Activated CD8-positive, alpha-beta T cell treated with anti-CD3 and anti-CD28 coated beads, Interleukin-2, amount 10 ng/mL, durations not matched to agents 7 days and 5 days (primary cell): ENCODE measurements around the gene EDRF1. TPM values are rescaled to one million over a fixed set of nuclear protein-coding genes. Genes with fewer than 3 reads are reported as not detected.

Experiments
- ATAC-seq: fragments of 150-1000 bp; cut with Tn5 transposase; one replicate; pipeline ENCODE4 v1.10.0; 2021; ENCODE audit warnings: moderate library complexity
- CTCF ChIA-PET: fragments of 350-600 bp; sonication (Branson Sonifier 250); formaldehyde crosslinking; loops from one replicate; lab custom pipeline; 2021; ENCODE audit warnings: antibody characterized with exemption; lab: Charles Lee
- POLR2A ChIA-PET: fragments of 350-600 bp; sonication (Branson Sonifier 250); formaldehyde crosslinking; loops from one replicate; lab custom pipeline; 2021; ENCODE audit warnings: antibody characterized with exemption; lab: Charles Lee
- DNase-seq: peaks from one replicate; pipeline ENCODE4 v3.0.0-alpha.2; 2020
- H3K27ac Mint-ChIP-seq: one replicate; pipeline ENCODE4 v1.8.0; 2021; ENCODE audit warnings: mild to moderate bottlenecking, mixed read lengths
- H3K27me3 Mint-ChIP-seq: one replicate; pipeline ENCODE4 v1.8.0; 2021; ENCODE audit warnings: low read depth, mixed read lengths
- H3K36me3 Mint-ChIP-seq: one replicate; pipeline ENCODE4 v1.8.0; 2021; ENCODE audit warnings: low read depth, mixed read lengths
- H3K4me1 Mint-ChIP-seq: one replicate; pipeline ENCODE4 v1.8.0; 2021; ENCODE audit warnings: low read depth, mixed read lengths
- H3K4me3 Mint-ChIP-seq: one replicate; pipeline ENCODE4 v1.8.0; 2021; ENCODE audit warnings: mild to moderate bottlenecking, mixed read lengths
- H3K9me3 Mint-ChIP-seq: one replicate; pipeline ENCODE4 v1.8.0; 2022; ENCODE audit warnings: mixed read lengths; ENCODE audit not compliant: insufficient read depth
- total RNA-seq, 2 experiments: library from RNA; stranded (reverse); gene quantifications; one replicate each; pipeline ENCODE4 v1.2.3, GENCODE V29; 2021

Gene EDRF1
- total RNA-seq, 2 experiments from 2014 or later, result 33.7 to 34.1 TPM

DNA sequence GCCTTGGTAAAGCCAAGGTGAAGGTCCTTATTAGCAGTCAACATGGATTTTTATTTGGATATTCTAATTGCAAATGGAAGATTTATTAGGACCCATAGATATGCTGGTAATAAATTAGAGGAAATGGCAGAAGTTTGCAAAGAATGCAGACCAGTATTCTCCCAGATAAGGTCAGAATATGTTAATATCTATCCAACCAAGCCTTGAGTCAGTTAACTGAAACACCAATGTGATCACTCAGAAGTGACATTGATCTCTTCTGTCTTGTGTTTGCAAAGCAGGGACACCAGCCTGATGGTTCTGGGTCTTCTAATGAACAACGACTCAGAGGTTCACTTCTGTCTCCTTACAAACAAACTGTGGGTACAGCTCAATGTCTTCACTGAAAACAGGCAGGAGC is 82.1 kb downstream of the EDRF1 start:
- CTCF ChIA-PET, result interaction anchor here (1.0 to 1.2 kb wide), 3 partner anchors 13 to 22 kb away, joined by 3 read pairs; partner anchors contain the start of genes BCCIP and UROS
- H3K36me3 Mint-ChIP-seq, result peaks cover 6% of the 10 kb centered on the region
- no peak for DNase-seq
- no peak overlapping the region for H3K4me3 Mint-ChIP-seq
- no peaks in the 10 kb centered on the region for H3K9me3 Mint-ChIP-seq
- POLR2A ChIA-PET, result no interaction called here
- no peaks in the 10 kb centered on the region for H3K4me1 Mint-ChIP-seq
- H3K27ac Mint-ChIP-seq, result no peak overlapping the region
- ATAC-seq, result no peak
- no peaks in the 10 kb centered on the region for H3K27me3 Mint-ChIP-seq

DNA sequence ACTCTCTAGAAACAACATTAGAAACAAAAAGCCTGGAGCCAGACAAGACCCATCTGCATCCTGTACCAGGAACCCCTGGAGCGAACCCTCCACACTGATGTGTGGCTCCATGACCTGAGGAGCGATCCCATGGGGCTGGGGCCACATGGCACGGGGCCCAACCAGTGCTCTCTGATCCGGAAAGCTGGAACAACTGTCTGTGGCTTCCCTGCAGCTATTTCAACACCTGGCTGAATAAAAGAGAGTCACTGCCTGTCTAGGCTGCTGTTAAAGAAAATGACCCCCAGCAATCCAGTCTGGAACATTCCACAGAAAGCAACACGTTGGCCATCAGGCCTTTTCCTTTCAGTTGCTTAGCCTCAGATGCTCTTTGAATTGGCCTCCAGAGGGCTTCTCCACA is 82.6 kb downstream of the EDRF1 start:
- H3K4me3 Mint-ChIP-seq, result no peak overlapping the region
- POLR2A ChIA-PET, result no interaction called here
- H3K36me3 Mint-ChIP-seq, result peaks cover 11% of the 10 kb centered on the region

DNA sequence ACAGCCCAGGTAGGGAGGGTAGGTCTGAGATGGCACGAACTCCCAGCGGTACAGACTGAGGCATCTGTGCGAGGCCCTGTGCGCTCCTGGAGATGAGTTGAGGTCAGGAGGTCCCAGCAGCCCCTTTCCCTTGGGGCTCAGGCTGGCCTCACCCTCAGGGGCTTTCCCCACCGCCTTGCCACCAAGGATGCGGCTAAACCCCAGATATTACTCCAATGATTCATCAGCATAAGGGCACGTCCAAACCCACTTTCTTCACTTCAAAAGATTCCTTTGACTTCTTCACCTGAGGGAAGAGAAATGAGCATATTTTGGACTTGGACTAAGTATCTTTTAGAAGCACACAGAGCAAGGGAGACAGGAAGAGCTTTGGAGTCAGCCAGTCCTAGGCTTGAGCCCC is 83.2 kb downstream of the EDRF1 start:
- POLR2A ChIA-PET, result no interaction called here
- Mint-ChIP-seq H3K9me3 (no peaks in the 10 kb centered on the region), H3K4me1 (peaks cover 6% of the 10 kb centered on the region), H3K27me3 (no peaks in the 10 kb centered on the region), H3K4me3 (no peak overlapping the region), H3K27ac (no peak overlapping the region), H3K36me3 (peaks cover 16% of the 10 kb centered on the region)
- CTCF ChIA-PET, result interaction anchor here (1.2 kb wide), 1 partner anchor 13 kb away, joined by 3 read pairs; no protein-coding TSS in a partner anchor
- DNase-seq (no peak), ATAC-seq (no peak)

More for the DNA sequence above, 82.6 kb downstream of the EDRF1 start:
- DNase-seq (no peak), ATAC-seq (no peak)
- no peaks in the 10 kb centered on the region for H3K9me3 Mint-ChIP-seq
- CTCF ChIA-PET, result interaction anchor here (1.2 kb wide), 2 partner anchors 13 to 14 kb away, joined by 3 read pairs; no protein-coding TSS in a partner anchor
- H3K4me1 Mint-ChIP-seq, result peaks cover under 1% of the 10 kb centered on the region
- H3K27me3 Mint-ChIP-seq, result no peaks in the 10 kb centered on the region
- no peak overlapping the region for H3K27ac Mint-ChIP-seq

DNA sequence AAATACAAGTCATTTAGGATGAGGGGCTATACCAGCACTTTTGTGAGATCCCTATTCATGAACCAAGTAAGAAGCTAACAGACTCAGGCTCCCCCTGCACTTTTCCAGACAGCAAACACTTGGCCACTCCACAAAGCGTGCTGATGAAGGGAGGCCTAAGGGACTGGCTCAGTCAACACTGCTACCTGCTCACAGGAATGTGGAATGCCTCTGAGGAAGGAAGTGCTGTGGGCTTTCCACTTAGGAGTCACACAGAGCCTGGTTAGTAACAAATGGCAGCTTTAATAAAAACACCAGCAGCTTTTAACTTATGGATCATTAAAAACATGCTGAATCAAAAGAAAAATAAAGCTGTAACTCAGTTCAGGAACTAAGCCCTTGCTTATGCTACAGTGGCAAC is 88.5 kb downstream of the EDRF1 start:
- ATAC-seq (no peak), DNase-seq (no peak)
- CTCF ChIA-PET, result interaction anchor here (1.4 kb wide), 1 partner anchor 28 kb away, joined by 3 read pairs; no protein-coding TSS in a partner anchor
- peaks cover 37% of the 10 kb centered on the region for H3K36me3 Mint-ChIP-seq
- no peak overlapping the region for H3K4me3 Mint-ChIP-seq
- no peaks in the 10 kb centered on the region for H3K27me3 Mint-ChIP-seq
- H3K4me1 Mint-ChIP-seq, result peaks cover 17% of the 10 kb centered on the region
- no peaks in the 10 kb centered on the region for H3K9me3 Mint-ChIP-seq
- no peak overlapping the region for H3K27ac Mint-ChIP-seq
- POLR2A ChIA-PET, result no interaction called here

DNA sequence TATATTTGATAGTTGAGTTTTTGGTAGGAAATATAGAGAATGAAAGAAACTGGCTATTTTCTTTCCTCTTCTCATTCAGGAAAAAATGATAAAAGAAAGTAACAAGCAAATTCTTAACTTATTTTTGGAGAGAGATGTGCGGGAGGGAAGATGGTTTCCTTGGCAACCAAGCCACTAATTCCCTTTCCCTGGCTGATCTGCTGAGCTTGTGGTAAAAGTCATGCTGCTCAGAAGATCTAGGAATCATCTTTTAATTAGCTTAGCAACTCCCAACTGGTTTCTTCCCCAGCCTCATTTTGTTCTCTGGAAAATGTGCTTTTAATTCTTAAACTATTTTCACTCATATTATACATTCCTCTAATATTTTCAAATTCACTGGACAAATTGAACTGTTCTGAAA is 91.7 kb downstream of the EDRF1 start:
- no peak for ATAC-seq

DNA sequence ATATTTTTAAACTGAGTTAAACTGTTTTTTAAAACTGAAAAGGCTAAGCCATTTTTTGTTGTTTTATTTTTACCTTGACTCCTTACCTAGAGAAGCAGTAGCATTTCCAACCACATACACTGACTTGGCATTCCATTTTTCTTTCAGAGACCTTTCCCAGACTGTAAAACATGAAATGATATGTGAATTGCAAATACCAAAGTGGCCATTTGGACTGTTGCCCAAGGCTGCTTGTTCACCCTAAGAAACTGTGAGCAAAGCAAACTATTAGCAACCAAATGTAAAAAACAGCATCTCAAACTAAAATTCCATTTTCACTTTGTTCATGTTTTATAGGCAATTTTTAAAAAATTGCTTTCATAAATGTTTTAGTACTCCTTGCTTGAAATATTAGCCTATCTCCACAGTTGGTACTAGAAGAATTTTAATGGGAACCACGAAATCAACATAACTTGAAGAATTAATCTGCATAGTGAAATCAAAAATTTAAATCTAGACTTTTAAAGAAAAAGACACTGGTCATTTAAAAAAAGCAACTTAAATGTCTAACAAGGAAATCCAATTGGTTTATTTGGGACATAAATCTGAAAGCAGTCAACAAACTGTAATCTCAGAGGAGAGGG is 92.7 kb downstream of the EDRF1 start:
- ChIA-PET POLR2A (no interaction called here), CTCF (no interaction called here)
- H3K9me3 Mint-ChIP-seq, result no peaks in the 10 kb centered on the region
- no peak overlapping the region for H3K4me3 Mint-ChIP-seq
- H3K4me1 Mint-ChIP-seq, result peaks cover 16% of the 10 kb centered on the region
- no peak for ATAC-seq
- peaks cover 43% of the 10 kb centered on the region for H3K36me3 Mint-ChIP-seq
- no peaks in the 10 kb centered on the region for H3K27me3 Mint-ChIP-seq
- H3K27ac Mint-ChIP-seq, result no peak overlapping the region
- no peak for DNase-seq

More for the DNA sequence above, 91.7 kb downstream of the EDRF1 start:
- Mint-ChIP-seq H3K27me3 (no peaks in the 10 kb centered on the region), H3K4me1 (peaks cover 17% of the 10 kb centered on the region), H3K27ac (no peak overlapping the region), H3K9me3 (no peaks in the 10 kb centered on the region), H3K36me3 (peaks cover 49% of the 10 kb centered on the region), H3K4me3 (no peak overlapping the region)
- CTCF ChIA-PET, result no interaction called here
- no peak for DNase-seq
- POLR2A ChIA-PET, result no interaction called here

Other genes with a start within 250 kb of the EDRF1 start
- not detected for gene TEX36, start 36.5 kb upstream of the EDRF1 start, total RNA-seq
- gene MMP21, start 56.1 kb downstream of the EDRF1 start, total RNA-seq, result not detected
- gene UROS, start 103.5 kb downstream of the EDRF1 start, total RNA-seq, result 10 to 100 TPM; 42.3 to 45.7 TPM
- gene BCCIP, start 103.8 kb downstream of the EDRF1 start, total RNA-seq, result 10 to 100 TPM; 59.8 to 66.0 TPM
- gene DHX32, start 161.6 kb downstream of the EDRF1 start, total RNA-seq, result 10 to 100 TPM; 14.0 to 14.2 TPM
- gene FANK1, start 176.9 kb downstream of the EDRF1 start, total RNA-seq, result not detected